Body of pancreas (tissue), 4 donors: ENCODE measurements around the gene DYNAP. TPM values are rescaled to one million over a fixed set of nuclear protein-coding genes. Genes with fewer than 3 reads are reported as not detected.

Source experiments
- ATAC-seq: fragments of 150-250 bp; one replicate; pipeline ENCODE4 v1.9.1; 2016
- DNase-seq, 4 donors: peaks; one replicate each; pipeline ENCODE4 v3.0.0-alpha.2; 2019
- H3K27ac ChIP-seq, 4 donors: fragments of 200-600 bp; sonication (generic); 1 replicate in 3 of 4; 2 replicates in 1 of 4; pipeline versions ENCODE4 v1.5.1 to v1.6.1; 2016 to 2019; ENCODE audit warnings: mild to moderate bottlenecking in 1 of 4, mixed read lengths in 1 of 4, moderate library complexity in 1 of 4
- H3K27me3 ChIP-seq, 2 donors: fragments of 200-600 bp; sonication (generic); one replicate each; pipeline ENCODE4 v1.6.0; 2016; ENCODE audit warnings: mild to moderate bottlenecking in 1 of 2
- H3K36me3 ChIP-seq, 2 donors: fragments of 200-600 bp; sonication (generic); replicated peaks in 1 of 2; 2 replicates each; pipeline ENCODE4 v1.5.1; 2016; ENCODE audit warnings: low read depth in 2 of 2; ENCODE audit not compliant: insufficient read depth in 1 of 2
- H3K4me1 ChIP-seq: fragments of 200-600 bp; sonication (generic); one replicate; pipeline ENCODE4 v1.6.0; 2016
- H3K4me3 ChIP-seq, 2 donors: fragments of 200-600 bp; sonication (generic); 1 replicate in 1 of 2; 2 replicates in 1 of 2; pipeline ENCODE4 v1.5.1; 2016 to 2019
- H3K9me3 ChIP-seq, 3 donors: fragments of 200-600 bp; sonication (generic); 1 replicate in 2 of 3; 2 replicates in 1 of 3; pipeline ENCODE4 v1.5.1; 2016
- POLR2A ChIP-seq, 3 donors: fragments of 450-650 bp; IDR thresholded peaks; one replicate each; pipeline ENCODE4 v1.6.1; 2016; ENCODE audit warnings: antibody characterized with exemption in 3 of 3, mild to moderate bottlenecking in 2 of 3
- WGBS, 2 donors: methylation state at CpG; one replicate each; pipeline ENCODE4 v1.1.5; 2017; 5-methylcytosine and 5-hydroxymethylcytosine counted together
- intact Hi-C: fragments of 100-400 bp; cut with DNase I; formaldehyde crosslinking; loops from one replicate; pipeline ENCODE4 v1.15.1; 2023
- total RNA-seq, 2 donors: library from RNA; depleted of rRNA; stranded (reverse); fragments of >200 nt; gene quantifications; one replicate each; pipeline ENCODE4 v1.1.0, GENCODE V29; 2016
- TF ChIP-seq, protein P1 (sequence below), 7 experiments: fragments of 450-650 bp in 4 of 7; fragments of 200-600 bp in 3 of 7; sonication (generic) in 3 of 7; IDR thresholded peaks; one replicate each; pipeline ENCODE4 v1.5.1; 2016 to 2019; ENCODE audit warnings: antibody characterized with exemption in 7 of 7

The DYNAP gene, protein sequence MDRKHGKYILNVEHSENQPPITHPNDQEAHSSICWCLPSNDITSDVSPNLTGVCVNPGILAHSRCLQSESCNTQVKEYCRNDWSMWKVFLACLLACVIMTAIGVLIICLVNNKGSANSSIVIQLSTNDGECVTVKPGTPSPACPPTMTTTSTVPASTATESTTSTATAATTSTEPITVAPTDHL
- not detected for total RNA-seq

DNA sequence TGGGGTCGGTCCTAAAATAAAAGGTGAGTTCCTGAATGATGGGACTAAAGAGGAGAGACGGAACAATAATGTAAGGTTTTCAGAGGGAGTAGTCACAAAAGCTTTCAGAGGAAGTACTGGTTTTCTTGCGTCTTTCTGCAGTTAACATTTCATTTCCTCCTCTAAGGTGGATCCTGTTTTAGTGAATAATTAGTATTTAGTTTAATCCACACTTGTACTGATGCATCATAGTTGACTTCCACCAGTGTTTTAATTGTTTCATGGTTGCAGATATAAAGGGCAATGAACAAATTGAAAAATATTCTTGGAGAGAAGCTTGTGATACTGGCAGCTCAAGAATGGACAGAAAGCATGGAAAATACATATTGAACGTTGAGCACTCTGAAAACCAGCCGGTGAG, at the start of gene DYNAP:
Gene DYNAP, plus strand, starts transcription at position 301 of the 400 bp plus-strand sequence. Its CDS starts 38 bp downstream, at position 339.
- intact Hi-C loops, result no loop called here
- DNase-seq (no peak), ATAC-seq (no peak)
- H3K4me1 ChIP-seq, result no peaks in the 10 kb centered on the region
- no peaks in the 10 kb centered on the region for H3K36me3 ChIP-seq
- TF ChIP-seq, protein P1, sequence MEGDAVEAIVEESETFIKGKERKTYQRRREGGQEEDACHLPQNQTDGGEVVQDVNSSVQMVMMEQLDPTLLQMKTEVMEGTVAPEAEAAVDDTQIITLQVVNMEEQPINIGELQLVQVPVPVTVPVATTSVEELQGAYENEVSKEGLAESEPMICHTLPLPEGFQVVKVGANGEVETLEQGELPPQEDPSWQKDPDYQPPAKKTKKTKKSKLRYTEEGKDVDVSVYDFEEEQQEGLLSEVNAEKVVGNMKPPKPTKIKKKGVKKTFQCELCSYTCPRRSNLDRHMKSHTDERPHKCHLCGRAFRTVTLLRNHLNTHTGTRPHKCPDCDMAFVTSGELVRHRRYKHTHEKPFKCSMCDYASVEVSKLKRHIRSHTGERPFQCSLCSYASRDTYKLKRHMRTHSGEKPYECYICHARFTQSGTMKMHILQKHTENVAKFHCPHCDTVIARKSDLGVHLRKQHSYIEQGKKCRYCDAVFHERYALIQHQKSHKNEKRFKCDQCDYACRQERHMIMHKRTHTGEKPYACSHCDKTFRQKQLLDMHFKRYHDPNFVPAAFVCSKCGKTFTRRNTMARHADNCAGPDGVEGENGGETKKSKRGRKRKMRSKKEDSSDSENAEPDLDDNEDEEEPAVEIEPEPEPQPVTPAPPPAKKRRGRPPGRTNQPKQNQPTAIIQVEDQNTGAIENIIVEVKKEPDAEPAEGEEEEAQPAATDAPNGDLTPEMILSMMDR (IDR thresholded peaks at IDR 0.05), result no peak
- no peak for TF ChIP-seq POLR2A (IDR thresholded peaks at IDR 0.05)
- no peaks in the 10 kb centered on the region for H3K27me3 ChIP-seq
- WGBS, 2 donors, result 72 to 76% methylated on average over 5 of the region's 5 CpGs
- no peak within 1 kb of the TSS for H3K4me3 ChIP-seq
- no peak within 1 kb of the TSS for H3K27ac ChIP-seq
- H3K9me3 ChIP-seq, result no peaks in the 10 kb centered on the region

DNA sequence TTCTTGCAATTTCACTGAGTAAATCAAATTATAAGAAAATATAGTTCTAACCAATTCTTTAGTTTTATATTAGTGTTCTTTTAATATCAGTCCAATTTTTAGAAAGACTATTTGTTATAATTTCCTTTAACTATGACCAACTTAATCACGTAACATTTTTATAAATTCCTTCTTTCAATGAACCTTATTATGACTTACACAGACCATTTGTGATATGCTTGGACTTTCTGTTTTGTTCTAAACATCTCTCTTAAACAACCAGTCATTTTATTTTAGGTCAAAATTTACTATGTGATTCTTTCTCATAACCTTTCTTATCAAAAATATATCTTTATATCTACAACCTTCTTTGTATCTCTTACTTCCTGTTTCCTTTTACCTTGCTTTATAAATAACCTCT, 39.5 kb upstream of the DYNAP start:
- Histone ChIP-seq H3K36me3 (no peaks in the 10 kb centered on the region), H3K9me3 (no peaks in the 10 kb centered on the region), H3K27ac (no peak overlapping the region), H3K4me1 (no peaks in the 10 kb centered on the region), H3K4me3 (no peak overlapping the region), H3K27me3 (no peaks in the 10 kb centered on the region)
- intact Hi-C loops, result loop anchor here (10.0 kb wide), 2 partner anchors 93 to 123 kb away; no protein-coding TSS in a partner anchor
- WGBS, 2 donors, result 91 to 94% methylated on average over 1 of the region's 1 CpG
- TF ChIP-seq POLR2A (IDR thresholded peaks at IDR 0.05), result no peak
- TF ChIP-seq, protein P1 (IDR thresholded peaks at IDR 0.05), result no peak
- DNase-seq (no peak), ATAC-seq (no peak)

DNA sequence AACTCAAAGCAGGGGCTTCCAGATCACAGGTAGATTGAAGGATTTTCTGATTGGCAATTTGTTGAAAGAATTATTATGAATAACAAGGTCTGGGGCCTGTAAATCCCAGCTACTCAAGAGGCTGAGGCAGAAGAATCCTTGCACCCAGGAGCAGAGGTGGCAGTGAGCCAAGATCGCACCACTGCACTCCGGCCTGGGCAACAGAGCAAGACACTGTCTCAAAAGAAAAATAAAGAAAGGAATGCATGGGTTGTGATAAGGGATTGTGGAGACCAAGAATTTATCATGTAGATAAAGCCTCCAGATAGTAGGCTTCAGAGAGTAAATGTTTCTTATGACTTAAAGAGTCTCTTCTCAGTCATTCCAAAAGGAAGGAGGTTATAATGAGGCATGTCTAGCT, 35.8 kb upstream of the DYNAP start:
- 56 to 70% methylated on average over 2 of the region's 2 CpGs for WGBS, 2 donors
- Histone ChIP-seq H3K36me3 (no peaks in the 10 kb centered on the region), H3K9me3 (no peaks in the 10 kb centered on the region), H3K27ac (no peak overlapping the region), H3K4me1 (no peaks in the 10 kb centered on the region), H3K27me3 (no peaks in the 10 kb centered on the region), H3K4me3 (no peak overlapping the region)
- intact Hi-C loops, result loop anchor here (10.0 kb wide), 2 partner anchors 90 to 120 kb away; no protein-coding TSS in a partner anchor
- ATAC-seq, result no peak
- TF ChIP-seq, protein P1 (IDR thresholded peaks at IDR 0.05), result no peak
- TF ChIP-seq POLR2A (IDR thresholded peaks at IDR 0.05), result no peak
- DNase-seq, result no peak

DNA sequence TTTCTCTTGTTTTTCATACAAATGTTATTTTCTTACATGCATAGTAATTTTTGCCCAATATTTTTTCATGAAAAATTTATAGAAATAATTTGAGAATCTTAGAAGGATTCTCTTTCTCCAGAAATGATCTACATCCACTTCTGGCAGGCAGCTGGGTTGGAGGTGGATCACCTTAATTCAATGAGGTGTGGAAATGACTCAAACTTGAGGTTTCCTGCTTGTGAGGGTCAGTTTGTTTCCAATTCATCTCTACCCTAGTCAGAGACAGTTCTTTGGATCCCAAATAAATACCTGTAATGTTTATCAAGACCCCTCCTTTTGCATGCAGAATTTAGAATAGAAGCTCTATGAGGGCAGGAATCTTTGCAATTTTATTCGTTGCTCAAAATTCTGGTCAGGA, 35.0 kb upstream of the DYNAP start:
- no peak for ATAC-seq
- 55 to 56% methylated on average over 1 of the region's 1 CpG for WGBS, 2 donors
- intact Hi-C loops, result loop anchor here (10.0 kb wide), 2 partner anchors 89 to 119 kb away; no protein-coding TSS in a partner anchor
- H3K4me3 ChIP-seq, result no peak overlapping the region
- H3K27ac ChIP-seq, result no peak overlapping the region
- TF ChIP-seq, protein P1 (IDR thresholded peaks at IDR 0.05), result no peak
- H3K27me3 ChIP-seq, result no peaks in the 10 kb centered on the region
- no peaks in the 10 kb centered on the region for H3K9me3 ChIP-seq
- H3K4me1 ChIP-seq, result no peaks in the 10 kb centered on the region
- H3K36me3 ChIP-seq, result no peaks in the 10 kb centered on the region
- no peak for DNase-seq

DNA sequence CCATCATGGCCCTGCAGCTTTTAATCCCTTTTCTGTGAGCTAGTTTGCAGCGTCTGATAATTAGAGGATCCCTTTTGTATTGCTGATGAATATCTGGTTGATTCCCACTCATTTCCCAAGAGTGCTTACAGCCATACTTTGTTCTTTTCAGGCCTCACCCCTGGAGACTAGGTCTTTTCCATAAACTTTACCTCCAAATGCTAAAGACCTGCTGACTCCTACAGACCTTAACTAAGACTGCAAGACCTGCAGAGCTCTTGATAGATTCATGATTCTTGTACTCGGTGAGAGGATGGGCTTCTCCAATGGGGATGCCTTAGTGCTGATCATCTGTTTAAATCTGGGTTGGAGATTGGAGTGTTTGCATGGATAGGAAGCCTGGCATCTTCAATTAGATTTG, 33.1 kb upstream of the DYNAP start:
- H3K4me1 ChIP-seq, result no peaks in the 10 kb centered on the region
- no peak overlapping the region for H3K27ac ChIP-seq
- no peaks in the 10 kb centered on the region for H3K27me3 ChIP-seq
- TF ChIP-seq, protein P1 (IDR thresholded peaks at IDR 0.05), result no peak
- no peak for TF ChIP-seq POLR2A (IDR thresholded peaks at IDR 0.05)
- H3K4me3 ChIP-seq, result no peak overlapping the region
- ATAC-seq (no peak), DNase-seq (no peak)
- intact Hi-C loops, result loop anchor here (10.0 kb wide), 2 partner anchors 87 to 117 kb away; no protein-coding TSS in a partner anchor
- WGBS, 2 donors, result 54 to 64% methylated on average over 2 of the region's 2 CpGs
- no peaks in the 10 kb centered on the region for H3K36me3 ChIP-seq
- H3K9me3 ChIP-seq, result no peaks in the 10 kb centered on the region
